PFSK-1 (cell line): Measurements from ENCODE around the gene EHD1.

ENCODE experiments used
- POLR2AphosphoS5 ChIP-seq: IDR thresholded peaks from 2 replicates; pipeline ENCODE4 v1.6.1; 2012; ENCODE audit warnings: low read depth, mild to moderate bottlenecking, control low read depth, low read length, moderate library complexity
- REST ChIP-seq, 2 experiments: IDR thresholded peaks; 2 replicates each; pipeline versions ENCODE4 v1.6.1 to v1.8.0; 2011 to 2012; ENCODE audit warnings: low read depth in 2 of 2, low read length in 2 of 2, control low read depth in 1 of 2, inconsistent platforms in 1 of 2, mild to moderate bottlenecking in 1 of 2, moderate library complexity in 1 of 2; ENCODE audit not compliant: insufficient read depth in 1 of 2
- SIN3A ChIP-seq: IDR thresholded peaks from 2 replicates; pipeline ENCODE4 v1.6.1; 2012; ENCODE audit warnings: mild to moderate bottlenecking, low read length, moderate library complexity, borderline replicate concordance; ENCODE audit not compliant: insufficient read depth
- TAF1 ChIP-seq: IDR thresholded peaks from 2 replicates; pipeline ENCODE4 v1.6.1; 2012; ENCODE audit warnings: low read length, control low read depth, borderline replicate concordance; ENCODE audit not compliant: insufficient read depth

DNA sequence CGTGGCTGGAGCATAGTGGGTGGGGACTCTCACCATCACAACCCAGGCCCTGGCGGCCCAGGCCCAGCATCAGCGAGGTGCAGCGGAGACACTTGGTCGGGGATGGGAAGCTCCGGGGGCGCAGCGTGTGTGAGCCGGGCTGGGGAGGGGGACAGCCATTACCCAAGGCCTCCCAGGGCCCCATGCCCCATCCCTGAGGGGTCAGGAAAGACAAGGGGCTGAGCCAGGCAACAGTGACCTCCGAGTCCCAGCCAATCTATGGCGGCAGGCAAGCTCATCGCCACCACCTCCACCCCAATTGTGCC, 45.3 kb downstream of the EHD1 start:
- TF ChIP-seq SIN3A (no peak), POLR2AphosphoS5 (no peak), TAF1 (no peak), REST (IDR thresholded peaks at IDR 0.05; ENCODE audit: insufficient read depth in 1 of 2, low read depth in 2 of 2, low read length in 2 of 2) (no peak)
